IMR-90 (cell line): ENCODE measurements around the gene HMGB3.

Experiments
- CEBPB ChIP-seq: IDR thresholded peaks from 2 replicates; pipeline ENCODE4 v1.6.1; 2012; ENCODE audit warnings: low read depth, low read length, improper control_type of control experiment
- CTCF ChIP-seq: conservative IDR thresholded peaks from 2 replicates; pipeline ENCODE4 v1.5.1; 2012; ENCODE audit warnings: mild to moderate bottlenecking, low read depth, low read length, improper control_type of control experiment
- FOS ChIP-seq: fragments of 150-350 bp; IDR thresholded peaks from 2 replicates; pipeline ENCODE4 v1.6.1; 2016; ENCODE audit warnings: low read depth, low read length
- MAFK ChIP-seq: IDR thresholded peaks from 2 replicates; pipeline ENCODE4 v1.6.1; 2012; ENCODE audit warnings: low read depth, low read length, improper control_type of control experiment
- MXI1 ChIP-seq: IDR thresholded peaks from 2 replicates; pipeline ENCODE4 v1.6.1; 2012; ENCODE audit warnings: low read depth, mild to moderate bottlenecking, low read length, moderate library complexity, borderline replicate concordance
- POLR2A ChIP-seq: IDR thresholded peaks from 2 replicates; pipeline ENCODE4 v1.6.1; 2012; ENCODE audit warnings: mild to moderate bottlenecking, low read depth, low read length
- RAD21 ChIP-seq: IDR thresholded peaks from 2 replicates; pipeline ENCODE4 v1.6.1; 2012; ENCODE audit warnings: low read length, improper control_type of control experiment
- RFX5 ChIP-seq: IDR thresholded peaks from 2 replicates; pipeline ENCODE4 v1.8.0; 2012; ENCODE audit warnings: low read depth, mild to moderate bottlenecking, low read length, moderate library complexity
- SMC3 ChIP-seq: fragments of 150-350 bp; IDR thresholded peaks from 2 replicates; pipeline ENCODE4 v1.6.1; 2016; ENCODE audit warnings: low read depth, mild to moderate bottlenecking, antibody characterized with exemption, low read length, moderate library complexity
- USF2 ChIP-seq: fragments of 150-350 bp; IDR thresholded peaks from 2 replicates; pipeline ENCODE4 v1.6.1; 2017; ENCODE audit warnings: mild to moderate bottlenecking, antibody characterized with exemption, low read length, low read depth

GRCh38 chrX:150934453-150934852 lies 48.7 kb upstream of the HMGB3 start:
- TF ChIP-seq CTCF (no peak), POLR2A (no peak), USF2 (no peak; the same call in 1 of the 2 replicates), CEBPB (no peak), RAD21 (no peak), FOS (no peak), SMC3 (no peak), RFX5 (no peak), MXI1 (no peak), MAFK (no peak)
